Raji (cell line): Measurements from ENCODE around the gene MGST2.

Source experiments
- POLR2A ChIP-seq: IDR thresholded peaks from 2 replicates; pipeline ENCODE4 v1.6.1; 2011; ENCODE audit warnings: low read depth, low read length, control low read depth; ENCODE audit not compliant: insufficient read depth

The MGST2 gene

GRCh38 chr4:139676913-139677585 lies 11.4 kb downstream of the MGST2 start:
- TF ChIP-seq POLR2A: no peak

DNA sequence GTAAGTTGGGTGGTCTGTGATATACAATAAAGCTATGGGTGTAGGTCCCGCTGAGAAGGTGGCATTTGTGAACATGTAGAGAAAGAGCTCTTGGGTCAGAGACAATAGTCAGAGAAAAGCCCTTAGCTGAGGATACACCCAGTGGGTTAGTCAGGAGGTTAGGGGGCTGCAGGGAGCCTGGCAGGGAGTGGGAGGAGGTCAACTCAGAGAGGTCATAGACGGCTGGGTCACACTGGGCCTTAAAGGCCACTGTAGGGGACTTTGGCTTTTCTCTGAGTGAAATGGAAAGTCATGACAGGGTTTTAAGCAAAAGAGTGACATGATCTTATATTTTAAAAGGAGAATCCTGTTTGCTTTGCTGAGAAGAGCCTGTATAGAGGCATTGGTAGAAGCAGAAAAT lies 16.7 kb downstream of the MGST2 start:
- TF ChIP-seq POLR2A: no peak

DNA sequence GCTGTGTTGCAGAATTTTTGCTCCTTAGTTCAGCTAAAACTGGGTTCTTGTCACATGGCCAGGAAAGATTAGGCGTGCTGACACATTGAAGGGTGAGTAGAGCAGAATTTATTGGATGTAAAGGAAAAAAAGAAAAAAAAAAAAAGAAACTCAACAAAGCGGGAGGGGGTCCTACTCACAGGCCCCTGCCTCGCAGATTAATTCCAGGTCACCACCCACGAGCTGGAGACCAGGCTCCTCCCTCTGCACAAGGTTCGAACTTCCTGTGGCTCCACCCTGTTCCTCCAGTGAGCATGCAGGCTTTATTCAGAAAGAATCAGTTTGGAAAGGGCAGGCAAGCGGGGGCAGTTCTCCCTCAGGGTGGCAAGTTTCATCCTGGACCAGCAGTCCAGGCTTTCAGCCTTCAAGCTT lies 17.1 kb downstream of the MGST2 start:
- TF ChIP-seq POLR2A: no peak

DNA sequence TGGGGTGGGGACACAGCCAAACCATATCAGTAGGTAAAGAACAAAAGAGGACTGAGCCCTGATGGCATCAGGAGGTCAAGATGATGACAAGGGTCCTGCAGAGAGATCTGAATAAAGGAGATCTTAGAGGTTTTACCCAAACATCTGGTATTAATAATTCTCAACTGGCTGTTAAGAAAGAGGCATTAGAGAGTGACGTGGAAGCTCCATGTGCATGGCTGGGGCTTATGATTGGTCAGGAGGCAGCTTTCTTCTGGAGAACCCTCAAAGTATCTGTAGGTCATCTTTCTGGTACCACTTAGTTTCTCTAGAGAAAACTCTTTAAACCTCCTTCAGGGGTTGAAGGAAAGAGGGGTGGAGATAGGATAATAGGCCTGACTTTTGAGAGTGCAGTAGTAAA lies 18.7 kb downstream of the MGST2 start:
- TF ChIP-seq POLR2A: no peak

DNA sequence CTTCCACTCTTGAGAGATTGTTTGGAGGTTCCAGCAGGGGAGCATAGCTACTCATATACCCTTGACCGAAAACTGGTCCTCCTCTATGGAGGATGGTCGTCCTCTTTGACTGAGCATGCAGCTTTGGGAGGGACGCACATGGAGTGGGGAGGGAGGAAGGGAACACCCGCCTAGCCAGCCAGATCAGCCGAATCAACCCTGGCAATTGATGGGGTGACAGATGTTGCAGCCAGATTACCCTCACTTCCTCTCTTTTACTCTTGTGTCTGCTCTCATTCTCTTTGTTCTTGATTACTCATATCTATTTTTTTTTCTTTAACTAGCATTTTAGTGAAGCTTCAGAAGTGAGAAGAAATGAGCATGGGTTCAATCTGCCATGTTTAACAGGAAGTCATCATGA lies 19.6 kb downstream of the MGST2 start:
- TF ChIP-seq POLR2A: no peak

DNA sequence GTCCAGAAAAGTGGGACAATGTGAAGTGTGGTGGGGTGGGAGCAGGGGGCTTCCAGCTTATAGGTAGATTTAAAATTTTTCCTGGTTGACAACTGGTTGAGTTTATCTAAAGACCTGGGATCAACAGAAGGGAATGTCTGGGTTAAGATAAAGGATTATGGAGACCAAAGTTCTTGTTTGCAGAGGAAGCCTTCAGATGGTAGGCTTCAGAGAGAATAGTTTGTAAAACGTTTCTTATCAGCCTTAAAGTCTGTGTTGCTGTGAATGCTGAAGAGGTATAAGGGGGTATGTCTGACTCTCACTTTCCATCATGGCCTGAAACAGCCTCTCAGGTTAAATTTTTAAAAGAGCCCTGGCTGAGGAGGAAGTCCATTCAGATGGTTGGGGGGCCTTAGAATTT lies 20.5 kb downstream of the MGST2 start:
- TF ChIP-seq POLR2A: no peak

GRCh38 chr4:139686988-139687387 lies 21.4 kb downstream of the MGST2 start:
- TF ChIP-seq POLR2A: no peak

DNA sequence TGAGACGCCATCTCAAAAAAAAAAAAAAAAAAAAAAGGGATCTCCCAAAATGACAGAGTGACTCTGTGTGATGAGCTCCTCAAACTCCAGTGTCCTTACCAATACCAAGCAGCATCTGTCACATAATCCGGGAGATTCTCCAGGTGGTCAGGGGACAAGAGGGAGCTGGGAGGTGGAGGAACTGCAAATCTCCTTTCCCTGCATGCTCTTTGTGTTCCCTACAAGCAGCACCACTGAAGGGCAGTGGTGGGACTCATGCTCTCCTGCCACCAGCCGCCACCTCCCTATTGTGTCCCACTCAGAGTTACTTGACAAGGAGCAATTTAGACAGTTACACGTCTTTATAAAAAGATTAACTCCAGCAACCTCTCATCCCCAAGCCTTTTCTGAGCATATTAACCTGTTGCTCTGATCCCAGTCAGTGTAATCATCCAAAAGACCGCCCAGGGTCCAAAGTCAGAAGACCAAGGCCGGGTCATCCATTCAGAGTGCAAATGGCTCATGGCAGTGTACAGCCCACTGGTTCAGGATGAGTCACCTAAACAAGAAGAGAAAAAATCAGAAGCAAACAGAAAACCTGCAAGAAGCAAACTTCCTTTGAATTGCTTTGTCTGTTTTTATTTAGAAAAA lies 23.6 kb downstream of the MGST2 start:
- no peak for TF ChIP-seq POLR2A

DNA sequence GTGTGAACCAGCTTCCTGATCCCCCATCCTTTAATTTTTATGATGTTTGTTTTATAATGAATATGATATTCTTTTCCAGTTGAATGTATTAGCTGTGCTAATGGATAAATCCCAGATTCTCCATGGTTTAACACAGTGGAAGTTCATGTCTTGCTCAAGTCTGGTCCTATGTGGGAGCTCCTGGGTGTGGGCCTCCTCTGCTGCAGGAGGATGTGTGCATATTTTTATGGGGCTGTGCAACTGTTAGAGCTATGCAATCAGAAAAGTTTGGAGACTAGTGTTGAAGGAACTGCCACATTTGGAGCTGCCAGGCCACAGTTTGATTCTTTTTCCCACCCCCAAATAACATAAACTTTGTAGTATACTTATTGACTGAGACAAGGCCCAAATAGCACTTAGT lies 24.8 kb downstream of the MGST2 start:
- TF ChIP-seq POLR2A: no peak

GRCh38 chr4:139692309-139693012 lies 26.8 kb downstream of the MGST2 start:
- TF ChIP-seq POLR2A: no peak

DNA sequence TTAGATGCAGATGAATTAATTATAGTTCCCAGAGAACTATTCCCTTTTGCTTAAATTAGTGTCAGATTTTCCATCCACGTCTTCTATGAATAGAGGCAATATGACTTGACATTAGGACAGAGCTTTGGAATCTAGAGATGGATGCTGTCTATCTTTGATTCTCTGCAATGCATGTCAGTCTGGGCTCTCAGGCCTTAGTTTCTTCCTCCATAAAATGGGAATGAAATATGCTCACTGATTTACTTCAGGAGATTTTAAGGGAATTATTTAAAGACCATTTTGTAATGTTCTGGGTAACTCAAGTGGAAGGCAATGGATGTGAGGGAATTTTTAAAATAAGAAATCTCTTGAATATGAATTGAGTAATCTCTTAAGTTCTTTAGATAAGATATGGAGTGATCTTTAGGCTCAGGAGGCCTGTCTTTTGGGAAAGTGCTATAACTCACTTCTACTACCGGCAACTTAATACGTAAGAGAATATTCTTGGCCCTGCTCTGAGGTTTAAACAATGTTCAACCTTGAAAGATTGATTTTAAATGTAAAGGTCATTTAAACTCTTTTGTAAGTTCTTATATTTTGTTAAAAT lies 29.0 kb downstream of the MGST2 start:
- no peak for TF ChIP-seq POLR2A

- no peak for TF ChIP-seq POLR2A
Observed at GRCh38 chr4:139696491-139696890, 30.9 kb downstream of the MGST2 start.

DNA sequence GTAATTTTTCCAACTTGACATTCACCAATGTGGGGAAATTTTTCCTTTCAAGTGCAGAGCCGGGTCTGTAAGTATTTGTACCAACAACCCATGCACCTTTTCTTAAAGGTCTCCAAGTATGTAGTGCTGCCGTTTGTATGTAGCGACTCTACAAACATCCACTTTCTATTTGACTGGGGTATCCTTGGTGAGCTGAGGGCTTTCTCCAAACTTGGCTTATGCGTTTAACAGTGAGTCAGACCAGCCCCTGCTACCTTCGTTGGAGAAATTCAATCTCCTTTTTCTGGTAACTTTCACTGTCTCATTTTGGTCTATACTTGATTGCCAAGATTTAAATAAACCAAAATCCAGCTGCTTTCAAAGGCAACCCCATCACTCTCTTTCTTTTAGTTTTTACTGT lies 34.9 kb downstream of the MGST2 start:
- TF ChIP-seq POLR2A: no peak

GRCh38 chr4:139704915-139705485 lies 39.4 kb downstream of the MGST2 start:
- TF ChIP-seq POLR2A: no peak

- no peak for TF ChIP-seq POLR2A
Observed at GRCh38 chr4:139709660-139710059, 44.0 kb downstream of the MGST2 start.

DNA sequence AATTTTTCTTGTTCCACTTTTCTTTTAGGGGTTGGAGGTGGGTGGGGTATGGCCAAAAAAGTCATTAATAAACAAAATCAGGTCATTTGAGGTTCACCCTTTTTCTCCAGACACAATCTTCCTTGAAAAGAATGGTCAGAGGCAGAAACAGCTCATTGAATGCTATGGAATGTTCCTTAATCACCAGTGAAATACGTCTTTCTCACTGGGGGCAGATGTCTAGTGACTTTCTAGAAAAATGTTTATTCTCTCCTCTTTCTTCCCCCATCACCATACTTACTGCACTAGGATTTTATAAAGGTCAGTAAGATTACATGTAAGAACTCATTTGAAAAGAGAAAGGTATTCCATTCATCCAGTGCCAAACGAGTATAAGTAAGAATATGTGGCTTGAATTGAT lies 44.5 kb downstream of the MGST2 start:
- no peak for TF ChIP-seq POLR2A

DNA sequence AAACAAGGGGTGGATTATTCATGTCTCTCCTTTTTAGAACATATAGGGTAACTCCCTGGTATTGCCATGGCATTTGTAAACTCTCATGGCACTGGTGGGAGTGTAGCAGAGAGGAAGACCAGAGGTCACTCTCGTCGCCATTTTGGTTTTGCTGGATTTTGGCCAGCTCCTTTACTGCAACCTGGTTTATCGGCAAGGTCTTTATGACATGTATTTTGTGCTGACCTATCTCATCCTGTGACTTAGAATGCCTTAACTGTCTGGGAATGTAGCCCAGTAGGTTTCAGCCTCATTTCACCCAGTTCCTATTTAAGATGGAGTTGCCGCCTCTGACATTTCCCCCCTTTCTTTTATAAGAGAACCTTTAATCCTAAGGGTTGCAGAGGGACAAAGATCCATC lies 45.8 kb downstream of the MGST2 start:
- TF ChIP-seq POLR2A: no peak
